SU-DHL-6 (cell line): ENCODE measurements around the gene GABRP.

Source experiments
- H2AFZ ChIP-seq: fragments of 200-600 bp; sonication (generic); 2 replicates; pipeline ENCODE4 v1.6.1; 2014; ENCODE audit warnings: low read depth, mild to moderate bottlenecking, moderate library complexity, mixed read lengths, antibody characterized with exemption, low read length; ENCODE audit not compliant: severe bottlenecking
- H3F3A ChIP-seq: fragments of 200-600 bp; shearing (Covaris generic); 2 replicates; pipeline ENCODE4 v1.6.0; 2016; ENCODE audit warnings: antibody characterized with exemption, mild to moderate bottlenecking; ENCODE audit not compliant: insufficient read depth
- H3K27ac ChIP-seq: fragments of 200-600 bp; sonication (generic); 2 replicates; pipeline ENCODE4 v1.5.1; 2016; ENCODE audit warnings: low read depth, mild to moderate bottlenecking, low read length, moderate library complexity, mixed read lengths
- H3K27me3 ChIP-seq: fragments of 200-600 bp; sonication (generic), shearing (Covaris generic); 2 replicates; pipeline ENCODE4 v1.6.0; 2014; ENCODE audit warnings: mild to moderate bottlenecking, low read length
- H3K36me3 ChIP-seq: fragments of 200-600 bp; sonication (generic); 2 replicates; pipeline ENCODE4 v1.6.1; 2014; ENCODE audit warnings: mild to moderate bottlenecking, low read length, mixed read lengths
- H3K4me2 ChIP-seq: fragments of 300-600, 200-600 bp; shearing (Covaris generic), sonication (generic); 2 replicates; pipeline ENCODE4 v1.6.0; 2014; ENCODE audit warnings: low read length, low read depth, mild to moderate bottlenecking; ENCODE audit not compliant: poor library complexity, severe bottlenecking
- H3K4me3 ChIP-seq: fragments of 200-600 bp; sonication (generic); 2 replicates; pipeline ENCODE4 v1.5.1; 2014; ENCODE audit warnings: antibody characterized with exemption, low read length, mild to moderate bottlenecking, mixed read lengths; ENCODE audit not compliant: insufficient read depth, poor library complexity, severe bottlenecking
- H3K79me2 ChIP-seq: fragments of 200-600 bp; sonication (generic); 2 replicates; pipeline ENCODE4 v1.6.1; 2014; ENCODE audit warnings: mild to moderate bottlenecking, low read length, moderate library complexity; ENCODE audit not compliant: insufficient read depth
- H3K9ac ChIP-seq: fragments of 200-600 bp; sonication (generic); 2 replicates; pipeline ENCODE4 v1.7.0; 2014; ENCODE audit warnings: mild to moderate bottlenecking, low read length
- H3K9me2 ChIP-seq: fragments of 200-600 bp; sonication (generic); replicated peaks from 2 replicates; pipeline ENCODE4 v1.6.1; 2014; ENCODE audit warnings: low read length; ENCODE audit not compliant: insufficient read depth
- H3K9me3 ChIP-seq: fragments of 200-600 bp; sonication (generic); 2 replicates; pipeline ENCODE4 v1.6.1; 2014; ENCODE audit warnings: low read length, mixed read lengths; ENCODE audit not compliant: insufficient read depth
- H4K20me1 ChIP-seq: fragments of 200-600 bp; sonication (generic); 2 replicates; pipeline ENCODE4 v1.6.1; 2014; ENCODE audit warnings: low read depth, mild to moderate bottlenecking, antibody characterized with exemption, low read length, moderate library complexity, mixed read lengths
- CTCF ChIP-seq: fragments of 200-600 bp; sonication (generic); IDR thresholded peaks from one replicate; pipeline ENCODE4 v1.5.1; 2017; ENCODE audit warnings: antibody characterized with exemption, mild to moderate bottlenecking, low read length, moderate library complexity; ENCODE audit not compliant: insufficient read depth, poor library complexity, severe bottlenecking
- EZH2phosphoT487 ChIP-seq: fragments of 200-600 bp; sonication (generic), shearing (Covaris generic); conservative IDR thresholded peaks from 2 replicates; pipeline ENCODE4 v1.6.1; 2018; ENCODE audit warnings: mild to moderate bottlenecking, antibody characterized with exemption, low read length, moderate library complexity, mixed read lengths

GABRP gene

GRCh38 chr5:170848033-170848432 lies 64.5 kb downstream of the GABRP start:
- no peaks in the 10 kb centered on the region for H3K79me2 ChIP-seq
- H3K36me3 ChIP-seq = no peaks in the 10 kb centered on the region
- no peak overlapping the region for H3K4me3 ChIP-seq

GRCh38 chr5:170849374-170849773 lies 65.8 kb downstream of the GABRP start:
- no peaks in the 10 kb centered on the region for H3K79me2 ChIP-seq

More at GRCh38 chr5:170848033-170848432, 64.5 kb downstream of the GABRP start:
- TF ChIP-seq EZH2phosphoT487 (no peak), CTCF (no peak)
- Histone ChIP-seq H4K20me1 (no peaks in the 10 kb centered on the region), H2AFZ (no peak overlapping the region), H3K4me2 (no peak overlapping the region), H3K27ac (no peak overlapping the region), H3K9ac (no peak overlapping the region), H3K9me3 (no peaks in the 10 kb centered on the region), H3K27me3 (no peaks in the 10 kb centered on the region), H3F3A (no peaks in the 10 kb centered on the region), H3K9me2 (no peaks in the 10 kb centered on the region)

GRCh38 chr5:170854566-170854965 lies 71.0 kb downstream of the GABRP start:
- no peak for TF ChIP-seq EZH2phosphoT487
- TF ChIP-seq CTCF = no peak
- H3K9me2 ChIP-seq = no peaks in the 10 kb centered on the region
- H3K36me3 ChIP-seq = no peaks in the 10 kb centered on the region
- H3F3A ChIP-seq = no peaks in the 10 kb centered on the region
- no peaks in the 10 kb centered on the region for H3K27me3 ChIP-seq
- H3K79me2 ChIP-seq = no peaks in the 10 kb centered on the region
- no peaks in the 10 kb centered on the region for H4K20me1 ChIP-seq
- H3K27ac ChIP-seq = no peak overlapping the region
- H3K4me3 ChIP-seq = no peak overlapping the region
- no peak overlapping the region for H3K4me2 ChIP-seq
- no peaks in the 10 kb centered on the region for H3K9me3 ChIP-seq
- no peak overlapping the region for H3K9ac ChIP-seq
- H2AFZ ChIP-seq = no peak overlapping the region

More at GRCh38 chr5:170849374-170849773, 65.8 kb downstream of the GABRP start:
- Histone ChIP-seq H3K9ac (no peak overlapping the region), H4K20me1 (no peaks in the 10 kb centered on the region), H3F3A (no peaks in the 10 kb centered on the region), H3K9me2 (no peaks in the 10 kb centered on the region), H3K27me3 (no peaks in the 10 kb centered on the region), H3K4me3 (no peak overlapping the region), H3K9me3 (no peaks in the 10 kb centered on the region), H3K27ac (no peak overlapping the region), H2AFZ (no peak overlapping the region), H3K4me2 (no peak overlapping the region), H3K36me3 (no peaks in the 10 kb centered on the region)
- TF ChIP-seq CTCF (no peak), EZH2phosphoT487 (no peak)

GRCh38 chr5:170857066-170857465 lies 73.5 kb downstream of the GABRP start:
- H3K9me2 ChIP-seq = no peaks in the 10 kb centered on the region
- H3K9me3 ChIP-seq = peaks cover 13% of the 10 kb centered on the region; the same call in 1 of the 2 replicates
- no peaks in the 10 kb centered on the region for H4K20me1 ChIP-seq
- H3K9ac ChIP-seq = no peak overlapping the region
- H3K4me3 ChIP-seq = no peak overlapping the region
- H3K4me2 ChIP-seq = no peak overlapping the region
- H3K36me3 ChIP-seq = no peaks in the 10 kb centered on the region
- TF ChIP-seq EZH2phosphoT487 = no peak
- H3K79me2 ChIP-seq = no peaks in the 10 kb centered on the region
- H3K27ac ChIP-seq = no peak overlapping the region
- no peak overlapping the region for H2AFZ ChIP-seq
- H3K27me3 ChIP-seq = no peaks in the 10 kb centered on the region
- H3F3A ChIP-seq = no peaks in the 10 kb centered on the region
